HG03565 (cell line): ENCODE measurements around the gene HIRA.

ENCODE experiments used
- ATAC-seq: cut with Tn5 transposase; IDR thresholded peaks from one replicate; pipeline ENCODE4 v1.9.1; 2021; ENCODE audit warnings: mild to moderate bottlenecking, moderate library complexity; ENCODE audit not compliant: unreplicated experiment

HIRA gene

DNA sequence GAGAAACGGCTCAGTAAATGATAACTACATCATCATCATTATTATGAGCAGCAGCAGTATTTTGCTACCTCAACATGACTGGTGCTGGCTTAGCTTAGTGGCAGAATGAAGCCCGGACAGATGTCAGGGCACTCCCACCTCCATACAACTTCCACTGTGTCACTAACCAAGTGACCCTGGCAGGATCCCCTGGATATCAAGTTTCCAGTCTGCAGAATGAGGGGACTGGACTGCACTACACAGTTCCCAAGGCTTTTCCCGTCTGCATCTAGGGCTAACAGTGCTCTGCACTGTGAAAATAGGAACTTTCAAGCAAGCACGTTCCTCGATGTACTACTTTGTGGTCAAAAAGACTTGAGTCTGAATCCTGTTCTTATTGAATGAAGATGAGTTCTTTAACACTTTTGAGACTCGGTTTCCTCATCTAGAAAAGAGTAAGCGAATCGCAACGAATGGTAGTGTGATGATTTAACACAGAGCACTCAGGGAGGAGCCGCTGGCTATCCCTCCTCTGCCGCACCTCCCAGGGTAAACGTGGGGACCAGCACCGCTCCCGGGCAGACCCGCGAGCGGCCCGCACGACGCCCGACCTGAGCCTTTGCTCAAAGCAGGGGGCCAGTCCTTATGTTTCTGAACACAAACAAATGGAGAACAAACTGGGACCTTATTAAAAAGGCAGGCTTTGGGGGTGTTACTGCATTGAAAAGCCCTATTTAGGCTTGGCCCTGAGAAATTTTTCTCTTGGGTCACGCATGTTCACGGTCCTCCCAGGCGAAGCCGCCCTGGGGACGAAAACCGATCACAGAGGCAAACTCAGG, 140.9 kb downstream of the HIRA start:
- no peak for ATAC-seq

GRCh38 chr22:19289475-19290161, 141.9 kb downstream of the HIRA start:
- no peak for ATAC-seq

GRCh38 chr22:19287889-19288288, 143.6 kb downstream of the HIRA start:
- ATAC-seq = no peak

DNA sequence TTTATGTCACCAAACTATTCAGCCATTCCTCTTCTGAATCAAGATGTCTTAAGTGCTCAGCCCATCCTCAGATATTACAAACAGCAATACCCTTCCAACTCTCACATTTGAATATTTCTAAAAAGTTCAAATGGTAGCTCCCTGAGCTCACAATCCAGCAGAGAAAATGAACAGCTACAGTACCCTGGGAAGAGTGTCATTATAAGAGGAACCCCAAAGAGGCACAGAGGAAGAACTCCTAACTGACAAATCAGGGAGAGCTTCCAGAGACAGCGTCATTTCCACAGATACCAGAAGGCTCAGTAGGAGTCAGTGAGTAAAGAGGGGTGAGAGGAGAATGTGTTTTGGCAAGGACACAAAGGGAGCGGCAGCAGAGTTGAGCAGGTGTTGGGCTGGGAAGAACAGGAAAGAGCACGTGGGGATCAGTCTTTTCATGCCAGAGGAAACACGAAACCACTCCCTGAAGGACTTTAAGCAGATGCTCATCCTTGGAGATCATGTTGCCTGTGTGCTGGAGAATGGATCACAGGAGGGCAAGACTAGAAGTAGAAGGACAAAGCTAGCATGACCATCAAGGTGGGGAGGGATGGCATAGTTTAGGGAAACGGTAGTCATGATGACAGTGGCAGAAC, 144.3 kb downstream of the HIRA start:
- ATAC-seq = no peak

DNA sequence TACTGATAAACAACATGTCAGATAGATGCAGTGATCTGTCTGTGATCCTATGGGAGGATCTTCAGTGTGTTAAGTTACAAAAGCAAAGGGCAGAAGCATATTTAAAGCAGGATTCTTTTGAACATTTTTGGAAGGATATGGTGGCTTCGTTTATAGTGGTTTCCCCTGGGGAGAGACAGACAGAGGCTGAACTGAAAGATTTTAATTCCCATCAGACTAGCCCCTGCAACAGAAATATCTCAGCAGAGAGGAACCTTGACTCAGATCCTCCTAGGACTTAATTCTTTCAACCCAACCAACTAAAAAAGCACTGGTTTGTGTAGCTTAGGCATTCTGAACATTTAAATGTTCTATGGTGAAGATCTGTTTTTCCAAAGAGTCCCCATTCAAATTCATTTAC, 145.7 kb downstream of the HIRA start:
- ATAC-seq = no peak
